Measurements from ENCODE around the gene RBM22.

The RBM22 gene

GRCh38 chr5:150692276-150692675, 8.6 kb downstream of the RBM22 start:
- Histone ChIP-seq H3K79me2 (ENCODE audit: low read length) (no peaks in the 10 kb centered on the region), H4K20me1 (ENCODE audit: insufficient read depth, low read length) (no peaks in the 10 kb centered on the region), H2AFZ (ENCODE audit: low read length) (no peak overlapping the region), H3K9me2 (replicated peaks; ENCODE audit: insufficient read depth, low read length) (no peaks in the 10 kb centered on the region), H3K36me3 (replicated peaks; ENCODE audit: insufficient read depth, low read length) (peaks cover 17% of the 10 kb centered on the region), H3K27ac (ENCODE audit: low read length) (no peak overlapping the region), H3K9ac (ENCODE audit: low read length) (no peak overlapping the region), H3K27me3 (replicated peaks; ENCODE audit: insufficient read depth, low read length) (no peaks in the 10 kb centered on the region), H3K4me3 (ENCODE audit: low read length) (no peak overlapping the region), H3F3A (ENCODE audit: insufficient read depth, low read length) (no peaks in the 10 kb centered on the region), H3K4me2 (ENCODE audit: low read depth, low read length) (no peak overlapping the region), H3K9me3 (replicated peaks; ENCODE audit: insufficient read depth, low read length) (no peaks in the 10 kb centered on the region), H3K4me1 (ENCODE audit: low read length) (no peaks in the 10 kb centered on the region)
- DNase-seq, result no peak
- TF ChIP-seq CTCF (IDR thresholded peaks at IDR 0.05; ENCODE audit: low read length) (no peak), EZH2 (optimal IDR thresholded peaks at IDR 0.05; ENCODE audit: low read depth, low read length) (no peak), EZH2phosphoT487 (IDR thresholded peaks at IDR 0.05; ENCODE audit: low read length) (no peak)

- Histone ChIP-seq H3K27me3 (replicated peaks; ENCODE audit: insufficient read depth, low read length) (no peaks in the 10 kb centered on the region), H3K9ac (ENCODE audit: low read length) (no peak overlapping the region), H3K36me3 (replicated peaks; ENCODE audit: insufficient read depth, low read length) (peaks cover 11% of the 10 kb centered on the region), H3K4me2 (ENCODE audit: low read depth, low read length) (no peak overlapping the region), H3K9me3 (replicated peaks; ENCODE audit: insufficient read depth, low read length) (no peaks in the 10 kb centered on the region), H4K20me1 (ENCODE audit: insufficient read depth, low read length) (no peaks in the 10 kb centered on the region), H3K27ac (ENCODE audit: low read length) (no peak overlapping the region), H3F3A (ENCODE audit: insufficient read depth, low read length) (no peaks in the 10 kb centered on the region), H3K4me3 (ENCODE audit: low read length) (no peak overlapping the region), H3K9me2 (replicated peaks; ENCODE audit: insufficient read depth, low read length) (no peaks in the 10 kb centered on the region), H3K4me1 (ENCODE audit: low read length) (no peaks in the 10 kb centered on the region), H2AFZ (ENCODE audit: low read length) (no peak overlapping the region), H3K79me2 (ENCODE audit: low read length) (no peaks in the 10 kb centered on the region)
- no peak for DNase-seq
- TF ChIP-seq EZH2 (optimal IDR thresholded peaks at IDR 0.05; ENCODE audit: low read depth, low read length) (no peak), EZH2phosphoT487 (IDR thresholded peaks at IDR 0.05; ENCODE audit: low read length) (no peak), CTCF (IDR thresholded peaks at IDR 0.05; ENCODE audit: low read length) (no peak)
Measured at GRCh38 chr5:150690760-150691159, 10.1 kb downstream of the RBM22 start.

GRCh38 chr5:150689120-150689519, 11.7 kb downstream of the RBM22 start:
- H3K4me3 ChIP-seq (ENCODE audit: low read length), result no peak overlapping the region
- H3K4me2 ChIP-seq (ENCODE audit: low read depth, low read length), result no peak overlapping the region
- H3K79me2 ChIP-seq (ENCODE audit: low read length), result no peaks in the 10 kb centered on the region
- TF ChIP-seq EZH2phosphoT487 (IDR thresholded peaks at IDR 0.05; ENCODE audit: low read length) (no peak), CTCF (IDR thresholded peaks at IDR 0.05; ENCODE audit: low read length) (no peak), EZH2 (optimal IDR thresholded peaks at IDR 0.05; ENCODE audit: low read depth, low read length) (no peak)
- no peaks in the 10 kb centered on the region for H4K20me1 ChIP-seq (ENCODE audit: insufficient read depth, low read length)
- H3K4me1 ChIP-seq (ENCODE audit: low read length), result no peaks in the 10 kb centered on the region
- H3K9ac ChIP-seq (ENCODE audit: low read length), result no peak overlapping the region
- H3K9me3 ChIP-seq (replicated peaks; ENCODE audit: insufficient read depth, low read length), result no peaks in the 10 kb centered on the region
- H3K9me2 ChIP-seq (replicated peaks; ENCODE audit: insufficient read depth, low read length), result no peaks in the 10 kb centered on the region
- H3K27ac ChIP-seq (ENCODE audit: low read length), result no peak overlapping the region
- no peaks in the 10 kb centered on the region for H3K27me3 ChIP-seq (replicated peaks; ENCODE audit: insufficient read depth, low read length)
- H3K36me3 ChIP-seq (replicated peaks; ENCODE audit: insufficient read depth, low read length), result peaks cover 11% of the 10 kb centered on the region
- H2AFZ ChIP-seq (ENCODE audit: low read length), result no peak overlapping the region
- no peak for DNase-seq
- no peaks in the 10 kb centered on the region for H3F3A ChIP-seq (ENCODE audit: insufficient read depth, low read length)

Measured in MM.1S (cell line).